A549 (cell line): ENCODE data around the gene MFSD6L. TPM values are rescaled to one million over a fixed set of nuclear protein-coding genes. Genes with fewer than 3 reads are reported as not detected.

Experiments
- ATAC-seq, 2 experiments: fragments of 200-7000 bp in 1 of 2; fragments of >200 bp in 1 of 2; cut with Nextera tagmentation in 1 of 2; cut with Tn5 transposase in 1 of 2; 3 replicates each; pipeline versions ENCODE4 v1.8.0 to v1.9.1; 2018 to 2020; ENCODE audit warnings: mild to moderate bottlenecking in 1 of 2, moderate library complexity in 1 of 2
- CTCF ChIA-PET: fragments of 300-600 bp; sonication (Branson Sonifier 250); formaldehyde crosslinking; extraction: SDS; loops from one replicate; lab custom pipeline; 2021; ENCODE audit warnings: antibody characterized with exemption, inconsistent platforms; lab: Yijun Ruan, JAX
- POLR2A ChIA-PET: fragments of 350-600 bp; formaldehyde crosslinking; extraction: SDS; loops from one replicate; lab custom pipeline; 2021; ENCODE audit warnings: antibody characterized with exemption, inconsistent platforms; lab: Yijun Ruan, JAX
- DNase-seq, 2 experiments: peaks; one replicate each; pipeline versions ENCODE4 v3.0.0 to v3.0.0-alpha.2; 2011 to 2016; ENCODE audit warnings: low read depth in 1 of 2, low spot score in 1 of 2
- FAIRE-seq: peaks from 2 replicates; lab custom pipeline; 2011; peaks lifted over from hg19 to GRCh38; lab: Jason Lieb, UNC
- H3K27ac ChIP-seq, 2 experiments: fragments of >200 bp; sonication (Bioruptor Twin); formaldehyde crosslinking; 3 replicates each; pipeline ENCODE4 v1.5.1; 2016 to 2017
- H3K4me1 ChIP-seq: fragments of >200 bp; sonication (Bioruptor Twin); formaldehyde crosslinking; 3 replicates; pipeline ENCODE4 v1.6.1; 2016
- H3K4me2 ChIP-seq: fragments of >200 bp; sonication (Bioruptor Twin); formaldehyde crosslinking; 3 replicates; pipeline ENCODE4 v1.6.1; 2016
- H3K4me3 ChIP-seq: fragments of >200 bp; sonication (Bioruptor Twin); formaldehyde crosslinking; 3 replicates; pipeline ENCODE4 v1.5.1; 2016
- H3K9me3 ChIP-seq: fragments of >200 bp; sonication (Bioruptor Twin); formaldehyde crosslinking; 3 replicates; pipeline ENCODE4 v1.6.1; 2016
- BHLHE40 ChIP-seq: IDR thresholded peaks from 2 replicates; pipeline ENCODE4 v1.6.1; 2012; ENCODE audit warnings: low read depth, low read length, inconsistent platforms
- CBX8 ChIP-seq: fragments of 200-600 bp; sonication (generic); IDR thresholded peaks from 2 replicates; pipeline ENCODE4 v1.6.1; 2016
- CHD2 ChIP-seq: fragments of 150-350 bp; IDR thresholded peaks from 2 replicates; pipeline ENCODE4 v1.6.1; 2014; ENCODE audit warnings: low read length; ENCODE audit not compliant: partially characterized antibody
- EHMT2 ChIP-seq: fragments of 200-600 bp; sonication (generic); IDR thresholded peaks from 2 replicates; pipeline ENCODE4 v1.6.1; 2016; ENCODE audit warnings: antibody characterized with exemption, low read depth, mild to moderate bottlenecking, moderate library complexity
- FOXS1 ChIP-seq: fragments of 250-450 bp; sonication (Bioruptor Pico); IDR thresholded peaks from 2 replicates; pipeline ENCODE4 v1.5.0; 2020; ENCODE audit warnings: mild to moderate bottlenecking, moderate library complexity
- HEYL ChIP-seq: fragments of 250-450 bp; sonication (Bioruptor Pico); IDR thresholded peaks from 2 replicates; pipeline ENCODE4 v1.8.0; 2021; ENCODE audit warnings: mild to moderate bottlenecking, moderate library complexity
- HOXB5 ChIP-seq: fragments of 250-450 bp; sonication (Bioruptor Pico); IDR thresholded peaks from 2 replicates; pipeline ENCODE4 v1.5.0; 2020; ENCODE audit warnings: mild to moderate bottlenecking, moderate library complexity
- JUN ChIP-seq, 2 experiments: fragments of >200 bp; sonication (Bioruptor Twin); formaldehyde crosslinking; IDR thresholded peaks; 2 replicates in 1 of 2; 3 replicates in 1 of 2; pipeline ENCODE4 v1.6.1; 2016 to 2017
- KDM5A ChIP-seq: fragments of 200-600 bp; sonication (generic); IDR thresholded peaks from 2 replicates; pipeline ENCODE4 v1.6.1; 2016; ENCODE audit warnings: antibody characterized with exemption, mild to moderate bottlenecking
- MAZ ChIP-seq: fragments of 150-350 bp; IDR thresholded peaks from 2 replicates; pipeline ENCODE4 v1.6.1; 2014; ENCODE audit warnings: antibody characterized with exemption, low read depth, low read length, borderline replicate concordance
- POLR2A ChIP-seq: IDR thresholded peaks from 2 replicates; pipeline ENCODE4 v1.6.1; 2012; ENCODE audit warnings: mild to moderate bottlenecking, low read length
- SMC3 ChIP-seq: fragments of >200 bp; sonication (Bioruptor Twin); formaldehyde crosslinking; IDR thresholded peaks from 3 replicates; pipeline ENCODE4 v1.6.1; 2018; ENCODE audit warnings: inconsistent platforms
- ZNF302 ChIP-seq: fragments of 250-450 bp; sonication (Bioruptor Pico); IDR thresholded peaks from 2 replicates; pipeline ENCODE4 v1.9.0; 2021; ENCODE audit warnings: inconsistent platforms, mild to moderate bottlenecking, moderate library complexity
- WGBS: methylation state at CpG from one replicate; pipeline ENCODE4 v1.1.6; 2017; ENCODE audit errors: missing lambda C conversion rate; 5-methylcytosine and 5-hydroxymethylcytosine counted together
- polyA minus RNA-seq: library from RNA; depleted of rRNA, polyadenylated mRNA; stranded (reverse); fragments of >200 nt; gene quantifications from 2 replicates; pipeline ENCODE4 v1.2.3, GENCODE V29; 2011; rRNA and poly(A)+ RNA removed
- polyA plus RNA-seq, 4 experiments: library from polyadenylated mRNA; depleted of rRNA in 3 of 4; stranded (reverse); fragments of >200 nt; fragmentation: RNase III in 1 of 4; extraction: RNeasy Plus Mini Kit Qiagen cat#74134 plus additional on column Dnase treatment in 1 of 4; gene quantifications; 2 replicates in 3 of 4; 3 replicates in 1 of 4; pipeline ENCODE4 v1.2.3, GENCODE V29; 2011 to 2017
- TF ChIP-seq, protein P1 (sequence below): fragments of >200 bp; sonication (Bioruptor Twin); formaldehyde crosslinking; IDR thresholded peaks from 2 replicates; pipeline ENCODE4 v1.6.1; 2016
- TF ChIP-seq, protein P2 (sequence below): IDR thresholded peaks from 2 replicates; pipeline ENCODE4 v1.6.1; 2012
- TF ChIP-seq, protein P3 (sequence below): fragments of 450-650 bp; IDR thresholded peaks from 2 replicates; pipeline ENCODE4 v1.6.1; 2014; ENCODE audit warnings: antibody characterized with exemption

The MFSD6L gene, protein sequence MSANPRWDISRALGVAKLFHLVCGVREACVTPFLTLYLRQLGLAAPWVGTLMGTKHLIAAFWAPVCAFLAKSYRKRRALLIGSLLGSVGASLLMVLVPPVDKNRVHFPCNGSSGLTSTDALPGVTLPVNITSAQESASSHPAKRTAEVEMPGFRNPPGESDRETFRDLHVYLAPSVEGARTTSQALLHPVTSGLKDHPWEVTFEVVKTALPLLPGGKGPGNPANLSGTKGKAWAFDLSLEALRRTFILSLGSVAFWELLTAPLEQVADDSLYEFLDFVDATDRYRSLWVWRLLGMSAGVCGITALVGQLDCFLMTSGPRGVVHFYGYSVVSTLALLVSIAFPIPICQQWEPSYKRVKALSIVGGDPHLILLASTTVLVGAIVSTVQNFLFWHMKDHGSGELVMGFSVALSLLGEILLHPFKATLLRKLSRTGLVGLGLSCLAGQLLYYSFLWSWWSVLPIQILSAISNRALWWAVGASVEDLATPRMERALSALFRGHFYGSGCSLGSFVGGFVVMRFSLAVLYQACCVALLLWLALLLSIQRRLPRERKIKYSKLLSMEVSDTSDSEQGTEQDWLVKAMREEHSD
- not detected in 2 replicates for polyA plus RNA-seq (2011; rRNA removed)
- not detected in 2 replicates for polyA plus RNA-seq (2012; cell fraction: cytosol; rRNA removed)
- not detected in 2 replicates for polyA plus RNA-seq (2012; cell fraction: nucleus; rRNA removed)
- polyA plus RNA-seq (2017; fragmentation: RNase III; extraction: RNeasy Plus Mini Kit Qiagen cat#74134 plus additional on column Dnase treatment): not detected in 3 replicates
- polyA minus RNA-seq: not detected in 2 replicates

DNA sequence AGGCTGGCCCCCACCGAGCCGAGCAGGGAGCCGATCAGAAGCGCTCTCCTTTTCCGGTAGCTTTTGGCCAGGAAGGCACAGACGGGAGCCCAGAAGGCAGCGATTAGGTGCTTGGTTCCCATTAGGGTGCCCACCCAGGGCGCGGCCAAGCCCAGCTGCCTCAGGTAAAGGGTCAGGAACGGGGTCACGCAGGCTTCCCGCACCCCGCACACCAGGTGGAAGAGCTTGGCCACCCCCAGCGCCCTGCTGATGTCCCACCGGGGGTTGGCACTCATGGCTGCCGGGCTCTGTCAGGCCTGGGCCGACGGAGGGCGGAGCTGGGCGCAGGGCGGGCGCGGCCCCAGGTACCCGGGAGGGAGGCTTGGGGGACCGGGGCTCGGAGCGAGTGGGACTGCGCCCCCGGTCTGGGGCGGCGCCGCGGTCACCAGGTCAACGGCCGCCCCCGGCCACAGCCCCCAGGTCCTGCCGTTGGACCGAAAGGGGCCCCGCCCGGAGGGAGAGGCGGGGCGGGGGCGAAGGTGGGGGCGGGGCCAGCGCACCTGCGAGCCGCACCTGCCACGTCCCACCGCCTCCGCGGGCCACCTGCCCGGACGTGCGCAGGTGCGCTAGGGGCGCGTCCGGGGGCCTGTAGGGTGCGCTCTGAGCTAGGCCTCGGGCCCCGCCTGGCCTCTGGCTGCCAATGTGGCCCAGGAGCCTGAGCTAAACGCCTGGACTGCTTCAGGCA lies at the start of gene MFSD6L:
MFSD6L (minus strand) TSS at position 520 of the 724 bp plus-strand sequence; CDS start at position 275, 245 bp downstream.
- Histone ChIP-seq H3K27ac (no peak within 1 kb of the TSS), H3K4me3 (no peak within 1 kb of the TSS), H3K4me1 (no peaks in the 10 kb centered on the region), H3K4me2 (no peak within 1 kb of the TSS), H3K9me3 (no peaks in the 10 kb centered on the region)
- ChIA-PET POLR2A (no interaction called here), CTCF (interaction anchor here (0.6 to 4.7 kb wide), 5 partner anchors 10 to 235 kb away, joined by 3 to 51 read pairs (median 5); no protein-coding TSS in a partner anchor)
- no peak for FAIRE-seq
- DNase-seq: no peak
- TF ChIP-seq CHD2 (no peak), EHMT2 (no peak), FOXS1 (no peak), MAZ (no peak), ZNF302 (CRISPR knock-in tag) (no peak), POLR2A (no peak)
- TF ChIP-seq, protein P1, sequence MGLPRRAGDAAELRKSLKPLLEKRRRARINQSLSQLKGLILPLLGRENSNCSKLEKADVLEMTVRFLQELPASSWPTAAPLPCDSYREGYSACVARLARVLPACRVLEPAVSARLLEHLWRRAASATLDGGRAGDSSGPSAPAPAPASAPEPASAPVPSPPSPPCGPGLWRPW: no peak
- ATAC-seq: no peak
- 66% methylated on average over 38 of the region's 62 CpGs for WGBS

DNA sequence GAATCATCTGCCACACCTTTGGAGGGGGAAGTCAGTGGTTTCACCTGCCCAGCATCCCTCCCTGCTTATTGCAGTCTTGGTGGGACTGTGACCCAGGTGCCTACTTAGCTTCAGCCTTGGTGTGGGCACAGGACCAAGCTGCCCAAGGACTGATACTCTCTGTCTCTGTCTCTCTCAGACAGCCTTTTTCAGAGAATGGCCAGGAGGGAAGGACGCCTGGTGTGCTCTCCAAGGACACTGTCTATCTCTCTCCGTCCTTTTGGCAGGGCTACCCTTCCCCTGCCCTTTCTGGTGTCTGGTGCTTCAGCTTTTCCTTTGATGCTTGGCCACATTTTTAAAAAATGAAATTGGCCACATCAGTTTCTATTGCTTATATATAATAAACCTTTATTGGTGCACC lies 48.7 kb upstream of the MFSD6L start:
- Histone ChIP-seq H3K4me2 (no peak overlapping the region), H3K4me3 (no peak overlapping the region), H3K4me1 (no peaks in the 10 kb centered on the region), H3K9me3 (no peaks in the 10 kb centered on the region; the same call in 2 of the 3 replicates), H3K27ac (no peak overlapping the region)
- CTCF ChIA-PET: interaction anchor here (0.8 kb wide), 1 partner anchor 552 kb away, joined by 4 read pairs; the partner anchor contains the start of gene SLC25A35
- ATAC-seq (no peak), DNase-seq (no peak), FAIRE-seq (no peak)
- TF ChIP-seq SMC3: no peak
- TF ChIP-seq HEYL: no peak
- TF ChIP-seq JUN (IDR thresholded peaks at IDR 0.05): no peak
- TF ChIP-seq, protein P2, sequence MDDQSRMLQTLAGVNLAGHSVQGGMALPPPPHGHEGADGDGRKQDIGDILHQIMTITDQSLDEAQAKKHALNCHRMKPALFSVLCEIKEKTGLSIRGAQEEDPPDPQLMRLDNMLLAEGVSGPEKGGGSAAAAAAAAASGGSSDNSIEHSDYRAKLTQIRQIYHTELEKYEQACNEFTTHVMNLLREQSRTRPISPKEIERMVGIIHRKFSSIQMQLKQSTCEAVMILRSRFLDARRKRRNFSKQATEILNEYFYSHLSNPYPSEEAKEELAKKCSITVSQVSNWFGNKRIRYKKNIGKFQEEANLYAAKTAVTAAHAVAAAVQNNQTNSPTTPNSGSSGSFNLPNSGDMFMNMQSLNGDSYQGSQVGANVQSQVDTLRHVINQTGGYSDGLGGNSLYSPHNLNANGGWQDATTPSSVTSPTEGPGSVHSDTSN: no peak
- TF ChIP-seq CBX8: no peak
- TF ChIP-seq BHLHE40: no peak
- TF ChIP-seq KDM5A: no peak
- no peak for TF ChIP-seq HOXB5 (CRISPR knock-in tag)
- POLR2A ChIA-PET: no interaction called here
- WGBS: 23% methylated on average over 2 of the region's 2 CpGs

DNA sequence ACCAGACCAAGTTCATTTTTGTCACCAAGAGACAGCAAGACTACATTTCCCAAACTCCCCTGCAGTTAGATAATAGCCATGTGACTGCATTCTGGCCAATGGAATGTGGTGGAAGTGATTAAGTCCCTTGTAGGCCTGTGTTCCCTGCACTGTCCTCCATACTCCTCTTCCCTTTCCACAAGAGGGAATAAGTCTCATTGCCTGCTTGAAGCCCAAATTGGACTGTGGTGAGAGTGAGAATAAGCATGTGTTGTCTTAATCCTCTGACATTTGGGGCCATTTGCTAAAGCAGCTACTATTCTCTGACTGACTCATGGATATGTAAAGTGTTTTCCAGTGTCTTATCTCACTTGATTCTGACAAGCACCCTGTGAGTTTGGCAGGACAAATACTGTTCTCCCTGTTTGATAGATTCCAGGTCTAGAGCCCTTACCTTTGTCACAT lies 47.6 kb upstream of the MFSD6L start:
- TF ChIP-seq, protein P1: no peak
- TF ChIP-seq, protein P3, sequence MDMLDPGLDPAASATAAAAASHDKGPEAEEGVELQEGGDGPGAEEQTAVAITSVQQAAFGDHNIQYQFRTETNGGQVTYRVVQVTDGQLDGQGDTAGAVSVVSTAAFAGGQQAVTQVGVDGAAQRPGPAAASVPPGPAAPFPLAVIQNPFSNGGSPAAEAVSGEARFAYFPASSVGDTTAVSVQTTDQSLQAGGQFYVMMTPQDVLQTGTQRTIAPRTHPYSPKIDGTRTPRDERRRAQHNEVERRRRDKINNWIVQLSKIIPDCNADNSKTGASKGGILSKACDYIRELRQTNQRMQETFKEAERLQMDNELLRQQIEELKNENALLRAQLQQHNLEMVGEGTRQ: peak; percentile 68
- Histone ChIP-seq H3K27ac (no peak overlapping the region), H3K4me2 (no peak overlapping the region), H3K4me3 (no peak overlapping the region), H3K4me1 (no peaks in the 10 kb centered on the region), H3K9me3 (no peaks in the 10 kb centered on the region; the same call in 2 of the 3 replicates)
- DNase-seq: peak in 1 of 2 experiments; percentile 64
- no peak for FAIRE-seq
- ATAC-seq: peak; percentile 76 to 95; a peak in 5 of 6 replicates
- CTCF ChIA-PET: interaction anchor here (0.9 to 1.4 kb wide), 2 partner anchors 15 to 20 kb away, joined by 3 to 5 read pairs; no protein-coding TSS in a partner anchor
- POLR2A ChIA-PET: no interaction called here
